Measurements from ENCODE around the gene HPF1.

DNA sequence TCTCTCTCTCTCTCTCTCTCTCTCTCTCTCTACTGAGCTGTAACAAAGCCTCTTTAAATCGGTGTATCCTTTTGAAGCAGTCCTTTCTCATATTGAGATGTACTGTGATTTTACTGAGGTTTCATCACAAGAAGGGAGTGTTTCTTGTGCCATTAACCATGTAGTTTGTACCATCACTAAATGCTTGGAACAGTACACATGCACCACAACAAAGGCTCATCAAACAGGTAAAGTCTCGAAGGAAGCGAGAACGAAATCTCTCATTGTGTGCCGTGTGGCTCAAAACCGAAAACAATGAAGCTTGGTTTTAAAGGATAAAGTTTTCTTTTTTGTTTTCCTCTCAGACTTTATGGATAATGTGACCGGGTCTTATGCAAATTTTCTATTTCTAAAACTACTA is 37.2 kb downstream of the HPF1 start:
- TF ChIP-seq EP300 (IDR thresholded peaks at IDR 0.05) = no peak
- TF ChIP-seq, protein P1, sequence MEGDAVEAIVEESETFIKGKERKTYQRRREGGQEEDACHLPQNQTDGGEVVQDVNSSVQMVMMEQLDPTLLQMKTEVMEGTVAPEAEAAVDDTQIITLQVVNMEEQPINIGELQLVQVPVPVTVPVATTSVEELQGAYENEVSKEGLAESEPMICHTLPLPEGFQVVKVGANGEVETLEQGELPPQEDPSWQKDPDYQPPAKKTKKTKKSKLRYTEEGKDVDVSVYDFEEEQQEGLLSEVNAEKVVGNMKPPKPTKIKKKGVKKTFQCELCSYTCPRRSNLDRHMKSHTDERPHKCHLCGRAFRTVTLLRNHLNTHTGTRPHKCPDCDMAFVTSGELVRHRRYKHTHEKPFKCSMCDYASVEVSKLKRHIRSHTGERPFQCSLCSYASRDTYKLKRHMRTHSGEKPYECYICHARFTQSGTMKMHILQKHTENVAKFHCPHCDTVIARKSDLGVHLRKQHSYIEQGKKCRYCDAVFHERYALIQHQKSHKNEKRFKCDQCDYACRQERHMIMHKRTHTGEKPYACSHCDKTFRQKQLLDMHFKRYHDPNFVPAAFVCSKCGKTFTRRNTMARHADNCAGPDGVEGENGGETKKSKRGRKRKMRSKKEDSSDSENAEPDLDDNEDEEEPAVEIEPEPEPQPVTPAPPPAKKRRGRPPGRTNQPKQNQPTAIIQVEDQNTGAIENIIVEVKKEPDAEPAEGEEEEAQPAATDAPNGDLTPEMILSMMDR (IDR thresholded peaks at IDR 0.05) = no peak

All from suprapubic skin (tissue), 3 donors.